Measurements from ENCODE around the gene NCK2. TPM values are rescaled to one million over a fixed set of nuclear protein-coding genes. Genes with fewer than 3 reads are reported as not detected.

The NCK2 gene
- total and polyA plus RNA-seq, 2 donors, result 14.5 to 31.4 TPM

- DNase-seq (ENCODE audit: low read depth in 6 of 9, low spot score in 9 of 9), result no peak
- no peak overlapping the region for H3K27ac ChIP-seq (ENCODE audit: low read depth in 1 of 2, low read length in 1 of 2)
- 98% methylated on average over 16 of the region's 16 CpGs for whole genome bisulfite sequencing
- peaks cover 10% of the 10 kb centered on the region in 2 donors for H3K36me3 ChIP-seq (ENCODE audit: control insufficient read depth in 2 of 2, insufficient read depth in 2 of 2, low read length in 1 of 2)
- no peak overlapping the region for H3K4me3 ChIP-seq (ENCODE audit: low read length in 2 of 2)
- no peaks in the 10 kb centered on the region for H3K27me3 ChIP-seq (ENCODE audit: control insufficient read depth in 2 of 2, insufficient read depth in 1 of 2, low read length in 1 of 2)
- H3K9me3 ChIP-seq (ENCODE audit: control insufficient read depth in 2 of 2, insufficient read depth in 1 of 2, low read length in 1 of 2), result no peaks in the 10 kb centered on the region
- H3K4me1 ChIP-seq (ENCODE audit: control insufficient read depth in 2 of 2, insufficient read depth in 2 of 2, low read length in 2 of 2), result peaks cover 11 to 28% of the 10 kb centered on the region in 2 donors
These were observed 110.3 kb downstream of the NCK2 start for GRCh38 chr2:105854972-105855371.

GRCh38 chr2:105856581-105856980 lies 111.9 kb downstream of the NCK2 start:
- Histone ChIP-seq H3K4me3 (ENCODE audit: low read length in 2 of 2) (no peak overlapping the region), H3K9me3 (ENCODE audit: control insufficient read depth in 2 of 2, insufficient read depth in 1 of 2, low read length in 1 of 2) (no peaks in the 10 kb centered on the region), H3K27ac (ENCODE audit: low read depth in 1 of 2, low read length in 1 of 2) (peak overlapping the region; percentile 39 to 52), H3K4me1 (ENCODE audit: control insufficient read depth in 2 of 2, insufficient read depth in 2 of 2, low read length in 2 of 2) (peaks cover 11 to 35% of the 10 kb centered on the region in 2 donors), H3K27me3 (ENCODE audit: control insufficient read depth in 2 of 2, insufficient read depth in 1 of 2, low read length in 1 of 2) (no peaks in the 10 kb centered on the region), H3K36me3 (ENCODE audit: control insufficient read depth in 2 of 2, insufficient read depth in 2 of 2, low read length in 1 of 2) (peaks cover 10 to 13% of the 10 kb centered on the region in 2 donors)
- peak in 2 of 9 donors; percentile 12 to 37 for DNase-seq (ENCODE audit: low read depth in 6 of 9, low spot score in 9 of 9)
- 68% methylated on average over 3 of the region's 3 CpGs for WGBS

GRCh38 chr2:105857076-105857740 lies 112.5 kb downstream of the NCK2 start:
- WGBS, result 96% methylated on average over 17 of the region's 17 CpGs
- Histone ChIP-seq H3K27me3 (ENCODE audit: control insufficient read depth in 2 of 2, insufficient read depth in 1 of 2, low read length in 1 of 2) (no peaks in the 10 kb centered on the region), H3K4me1 (ENCODE audit: control insufficient read depth in 2 of 2, insufficient read depth in 2 of 2, low read length in 2 of 2) (peaks cover 11 to 39% of the 10 kb centered on the region in 2 donors), H3K4me3 (ENCODE audit: low read length in 2 of 2) (no peak overlapping the region), H3K9me3 (ENCODE audit: control insufficient read depth in 2 of 2, insufficient read depth in 1 of 2, low read length in 1 of 2) (no peaks in the 10 kb centered on the region), H3K36me3 (ENCODE audit: control insufficient read depth in 2 of 2, insufficient read depth in 2 of 2, low read length in 1 of 2) (peaks cover 13 to 14% of the 10 kb centered on the region in 2 donors), H3K27ac (ENCODE audit: low read depth in 1 of 2, low read length in 1 of 2) (peak overlapping the region in 1 of 2 donors; percentile 39)
- peak in 1 of 9 donors; percentile 21 for DNase-seq (ENCODE audit: low read depth in 6 of 9, low spot score in 9 of 9)

- peaks cover 7 to 42% of the 10 kb centered on the region in 2 donors for H3K4me1 ChIP-seq (ENCODE audit: control insufficient read depth in 2 of 2, insufficient read depth in 2 of 2, low read length in 2 of 2)
These were observed 114.4 kb downstream of the NCK2 start for GRCh38 chr2:105858868-105859693.

GRCh38 chr2:105859694-105859951 lies 114.9 kb downstream of the NCK2 start:
- no peak overlapping the region for H3K27ac ChIP-seq (ENCODE audit: low read depth in 1 of 2, low read length in 1 of 2)
- WGBS, result 88% methylated on average over 2 of the region's 2 CpGs
- no peak overlapping the region for H3K4me3 ChIP-seq (ENCODE audit: low read length in 2 of 2)
- no peaks in the 10 kb centered on the region for H3K27me3 ChIP-seq (ENCODE audit: control insufficient read depth in 2 of 2, insufficient read depth in 1 of 2, low read length in 1 of 2)
- DNase-seq (ENCODE audit: low read depth in 6 of 9, low spot score in 9 of 9), result no peak
- H3K4me1 ChIP-seq (ENCODE audit: control insufficient read depth in 2 of 2, insufficient read depth in 2 of 2, low read length in 2 of 2), result peaks cover 7 to 47% of the 10 kb centered on the region in 2 donors
- no peaks in the 10 kb centered on the region for H3K9me3 ChIP-seq (ENCODE audit: control insufficient read depth in 2 of 2, insufficient read depth in 1 of 2, low read length in 1 of 2)
- peaks cover 16 to 18% of the 10 kb centered on the region in 2 donors for H3K36me3 ChIP-seq (ENCODE audit: control insufficient read depth in 2 of 2, insufficient read depth in 2 of 2, low read length in 1 of 2)

More at GRCh38 chr2:105858868-105859693, 114.4 kb downstream of the NCK2 start:
- Histone ChIP-seq H3K27me3 (ENCODE audit: control insufficient read depth in 2 of 2, insufficient read depth in 1 of 2, low read length in 1 of 2) (no peaks in the 10 kb centered on the region), H3K36me3 (ENCODE audit: control insufficient read depth in 2 of 2, insufficient read depth in 2 of 2, low read length in 1 of 2) (peaks cover 13 to 18% of the 10 kb centered on the region in 2 donors), H3K4me3 (ENCODE audit: low read length in 2 of 2) (no peak overlapping the region), H3K9me3 (ENCODE audit: control insufficient read depth in 2 of 2, insufficient read depth in 1 of 2, low read length in 1 of 2) (no peaks in the 10 kb centered on the region), H3K27ac (ENCODE audit: low read depth in 1 of 2, low read length in 1 of 2) (no peak overlapping the region)
- peak in 1 of 9 donors; percentile 24 for DNase-seq (ENCODE audit: low read depth in 6 of 9, low spot score in 9 of 9)
- WGBS, result 74% methylated on average over 8 of the region's 8 CpGs

- Histone ChIP-seq H3K4me3 (ENCODE audit: low read length in 2 of 2) (no peak overlapping the region), H3K27ac (ENCODE audit: low read depth in 1 of 2, low read length in 1 of 2) (no peak overlapping the region), H3K4me1 (ENCODE audit: control insufficient read depth in 2 of 2, insufficient read depth in 2 of 2, low read length in 2 of 2) (peaks cover 7 to 48% of the 10 kb centered on the region in 2 donors), H3K27me3 (ENCODE audit: control insufficient read depth in 2 of 2, insufficient read depth in 1 of 2, low read length in 1 of 2) (no peaks in the 10 kb centered on the region), H3K36me3 (ENCODE audit: control insufficient read depth in 2 of 2, insufficient read depth in 2 of 2, low read length in 1 of 2) (peaks cover 15% of the 10 kb centered on the region in 2 donors), H3K9me3 (ENCODE audit: control insufficient read depth in 2 of 2, insufficient read depth in 1 of 2, low read length in 1 of 2) (no peaks in the 10 kb centered on the region)
- DNase-seq (ENCODE audit: low read depth in 6 of 9, low spot score in 9 of 9), result no peak
- 99% methylated on average over 10 of the region's 10 CpGs for WGBS
These were observed 115.9 kb downstream of the NCK2 start for GRCh38 chr2:105860567-105860966.

GRCh38 chr2:105861200-105861599 lies 116.5 kb downstream of the NCK2 start:
- Histone ChIP-seq H3K27me3 (ENCODE audit: control insufficient read depth in 2 of 2, insufficient read depth in 1 of 2, low read length in 1 of 2) (no peaks in the 10 kb centered on the region), H3K9me3 (ENCODE audit: control insufficient read depth in 2 of 2, insufficient read depth in 1 of 2, low read length in 1 of 2) (no peaks in the 10 kb centered on the region), H3K36me3 (ENCODE audit: control insufficient read depth in 2 of 2, insufficient read depth in 2 of 2, low read length in 1 of 2) (peaks cover 13 to 14% of the 10 kb centered on the region in 2 donors), H3K4me3 (ENCODE audit: low read length in 2 of 2) (no peak overlapping the region), H3K27ac (ENCODE audit: low read depth in 1 of 2, low read length in 1 of 2) (no peak overlapping the region), H3K4me1 (ENCODE audit: control insufficient read depth in 2 of 2, insufficient read depth in 2 of 2, low read length in 2 of 2) (peaks cover 7 to 48% of the 10 kb centered on the region in 2 donors)
- WGBS, result 30% methylated on average over 7 of the region's 7 CpGs
- no peak for DNase-seq (ENCODE audit: low read depth in 6 of 9, low spot score in 9 of 9)

- Histone ChIP-seq H3K4me3 (ENCODE audit: low read length in 2 of 2) (no peak overlapping the region), H3K27me3 (ENCODE audit: control insufficient read depth in 2 of 2, insufficient read depth in 1 of 2, low read length in 1 of 2) (no peaks in the 10 kb centered on the region), H3K27ac (ENCODE audit: low read depth in 1 of 2, low read length in 1 of 2) (no peak overlapping the region), H3K4me1 (ENCODE audit: control insufficient read depth in 2 of 2, insufficient read depth in 2 of 2, low read length in 2 of 2) (peaks cover 0 to 39% of the 10 kb centered on the region in 2 donors), H3K36me3 (ENCODE audit: control insufficient read depth in 2 of 2, insufficient read depth in 2 of 2, low read length in 1 of 2) (peaks cover 8 to 11% of the 10 kb centered on the region in 2 donors), H3K9me3 (ENCODE audit: control insufficient read depth in 2 of 2, insufficient read depth in 1 of 2, low read length in 1 of 2) (no peaks in the 10 kb centered on the region)
- no peak for DNase-seq (ENCODE audit: low read depth in 6 of 9, low spot score in 9 of 9)
- WGBS, result 96% methylated on average over 5 of the region's 5 CpGs
These were observed 118.1 kb downstream of the NCK2 start for GRCh38 chr2:105862843-105863242.

- no peaks in the 10 kb centered on the region for H3K9me3 ChIP-seq (ENCODE audit: control insufficient read depth in 2 of 2, insufficient read depth in 1 of 2, low read length in 1 of 2)
- peaks cover 8 to 11% of the 10 kb centered on the region in 2 donors for H3K36me3 ChIP-seq (ENCODE audit: control insufficient read depth in 2 of 2, insufficient read depth in 2 of 2, low read length in 1 of 2)
- no peaks in the 10 kb centered on the region for H3K27me3 ChIP-seq (ENCODE audit: control insufficient read depth in 2 of 2, insufficient read depth in 1 of 2, low read length in 1 of 2)
- WGBS, result 65% methylated on average over 6 of the region's 6 CpGs
- H3K4me3 ChIP-seq (ENCODE audit: low read length in 2 of 2), result no peak overlapping the region
- no peak for DNase-seq (ENCODE audit: low read depth in 6 of 9, low spot score in 9 of 9)
- peaks cover 5 to 34% of the 10 kb centered on the region in 2 donors for H3K4me1 ChIP-seq (ENCODE audit: control insufficient read depth in 2 of 2, insufficient read depth in 2 of 2, low read length in 2 of 2)
- H3K27ac ChIP-seq (ENCODE audit: low read depth in 1 of 2, low read length in 1 of 2), result no peak overlapping the region
These were observed 119.5 kb downstream of the NCK2 start for GRCh38 chr2:105864262-105864661.

Measured in thymus (tissue), 11 donors.